ENCODE data around the gene MAP3K20. TPM values are rescaled to one million over a fixed set of nuclear protein-coding genes. Genes with fewer than 3 reads are reported as not detected.
A peak's percentile ranks its signal among the peaks of the same experiment; 100 is the strongest.

The MAP3K20 gene
- total and polyA plus RNA-seq, 2 experiments from 2014 or later = 151 to 169 TPM

DNA sequence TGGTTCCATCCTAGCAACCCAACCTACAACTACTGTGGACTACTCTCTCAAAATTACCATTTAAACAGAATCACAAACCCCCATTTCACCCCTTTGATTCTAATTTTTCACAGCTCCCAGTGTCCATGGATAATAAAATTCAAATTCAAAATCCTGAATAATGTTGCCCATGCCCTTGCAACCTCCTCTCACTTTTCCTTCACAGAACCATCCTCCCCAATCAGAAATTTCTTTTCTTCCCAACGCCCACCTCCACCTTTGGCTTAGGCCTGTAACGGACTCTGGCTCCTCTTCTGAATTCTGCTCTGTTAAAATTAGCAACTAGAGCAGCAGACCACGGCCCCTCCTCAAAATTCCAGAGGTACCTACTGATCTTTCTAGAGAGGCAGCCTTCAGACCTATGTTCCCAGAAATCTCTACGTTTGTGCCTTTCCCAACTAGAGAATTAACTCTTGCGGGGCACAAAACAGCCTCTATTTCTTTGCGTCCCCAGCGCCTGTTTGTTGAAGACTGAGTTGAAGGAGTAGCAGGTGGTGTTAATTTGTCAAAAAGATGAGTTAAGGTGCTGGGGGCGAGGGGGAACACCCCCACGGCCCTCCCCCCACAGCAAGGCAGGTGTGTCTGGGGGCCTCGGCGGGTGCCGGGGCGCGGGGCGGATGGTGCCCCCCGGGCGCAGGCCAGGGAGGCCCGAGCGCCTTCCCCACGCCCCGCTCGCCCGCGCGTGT is 428 bp upstream of the MAP3K20 start:
- no peaks in the 10 kb centered on the region for H3K27me3 ChIP-seq
- H3K9me3 ChIP-seq (ENCODE audit: low read depth) = no peaks in the 10 kb centered on the region
- TF ChIP-seq CTCF (IDR thresholded peaks at IDR 0.05; ENCODE audit: low read depth, low read length) = no peak
- H3K4me3 ChIP-seq = peak overlapping the region; percentile 97
- peak overlapping the region; percentile 100 for H3K27ac ChIP-seq
- DNase-seq (ENCODE audit: low read depth in 1 of 2, low spot score in 1 of 2) = peak in 1 of 2 donors; percentile 67
- no peaks in the 10 kb centered on the region for H3K36me3 ChIP-seq
- H3K4me1 ChIP-seq (ENCODE audit: low read depth) = peaks cover 45% of the 10 kb centered on the region

GRCh38 chr2:173076581-173077345 is 1.1 kb downstream of the MAP3K20 start:
- no peak for TF ChIP-seq CTCF (IDR thresholded peaks at IDR 0.05; ENCODE audit: low read depth, low read length)
- H3K27me3 ChIP-seq = no peaks in the 10 kb centered on the region
- no peaks in the 10 kb centered on the region for H3K9me3 ChIP-seq (ENCODE audit: low read depth)
- no peaks in the 10 kb centered on the region for H3K36me3 ChIP-seq
- peak overlapping the region; percentile 97 for H3K4me3 ChIP-seq
- peak overlapping the region; percentile 100 for H3K27ac ChIP-seq
- DNase-seq (ENCODE audit: low read depth in 1 of 2, low spot score in 1 of 2) = peak; percentile 47 to 54
- H3K4me1 ChIP-seq (ENCODE audit: low read depth) = peaks cover 45% of the 10 kb centered on the region

DNA sequence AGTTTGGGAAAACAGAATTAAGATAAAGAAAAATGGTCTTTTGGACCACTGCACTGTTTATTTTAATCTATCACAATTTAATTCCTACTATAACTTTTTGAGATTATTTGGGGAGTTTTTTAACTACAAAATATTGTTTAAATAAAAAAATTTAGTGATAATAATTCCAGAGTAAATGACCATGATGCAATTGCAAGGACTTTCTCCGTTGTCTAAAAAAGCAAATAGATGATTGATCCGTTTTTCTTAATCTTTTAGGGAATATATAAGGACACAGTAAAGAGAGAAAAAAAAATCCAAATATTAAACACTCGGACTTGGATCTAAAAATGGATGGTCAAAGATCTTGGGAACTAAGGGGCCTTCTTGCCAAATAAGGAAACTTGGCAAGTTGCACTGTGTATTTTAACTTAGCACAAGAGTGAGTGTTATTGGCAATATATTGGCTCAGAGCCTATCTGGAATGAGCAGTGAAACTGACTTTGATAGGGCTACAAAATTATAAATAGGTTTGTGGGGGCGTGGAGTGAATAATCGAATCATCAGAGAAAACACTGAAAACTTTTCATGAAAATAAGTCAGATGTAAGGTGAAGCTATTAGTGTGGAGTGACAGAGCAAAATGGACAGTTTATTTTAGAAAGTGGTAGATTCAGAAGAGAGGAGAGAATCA is 2.0 kb downstream of the MAP3K20 start:
- Histone ChIP-seq H3K4me3 (peak overlapping the region; percentile 97), H3K27me3 (no peaks in the 10 kb centered on the region), H3K4me1 (ENCODE audit: low read depth) (peaks cover 40% of the 10 kb centered on the region), H3K36me3 (no peaks in the 10 kb centered on the region), H3K9me3 (ENCODE audit: low read depth) (no peaks in the 10 kb centered on the region), H3K27ac (peak overlapping the region; percentile 100)
- no peak for TF ChIP-seq CTCF (IDR thresholded peaks at IDR 0.05; ENCODE audit: low read depth, low read length)
- peak; percentile 22 to 51 for DNase-seq (ENCODE audit: low read depth in 1 of 2, low spot score in 1 of 2)

GRCh38 chr2:173079141-173079540 is 3.5 kb downstream of the MAP3K20 start:
- H3K4me1 ChIP-seq (ENCODE audit: low read depth) = peaks cover 25% of the 10 kb centered on the region
- TF ChIP-seq CTCF (IDR thresholded peaks at IDR 0.05; ENCODE audit: low read depth, low read length) = no peak
- no peak overlapping the region for H3K4me3 ChIP-seq
- no peak for DNase-seq (ENCODE audit: low read depth in 1 of 2, low spot score in 1 of 2)
- H3K27ac ChIP-seq = peak overlapping the region; percentile 100
- H3K36me3 ChIP-seq = no peaks in the 10 kb centered on the region
- H3K27me3 ChIP-seq = no peaks in the 10 kb centered on the region
- no peaks in the 10 kb centered on the region for H3K9me3 ChIP-seq (ENCODE audit: low read depth)

- peaks cover 23% of the 10 kb centered on the region for H3K4me1 ChIP-seq (ENCODE audit: low read depth)
- H3K9me3 ChIP-seq (ENCODE audit: low read depth) = no peaks in the 10 kb centered on the region
- no peaks in the 10 kb centered on the region for H3K27me3 ChIP-seq
- peak in 1 of 2 donors; percentile 74 for DNase-seq (ENCODE audit: low read depth in 1 of 2, low spot score in 1 of 2)
- H3K4me3 ChIP-seq = no peak overlapping the region
- H3K27ac ChIP-seq = no peak overlapping the region
- TF ChIP-seq CTCF (IDR thresholded peaks at IDR 0.05; ENCODE audit: low read depth, low read length) = no peak
- H3K36me3 ChIP-seq = no peaks in the 10 kb centered on the region
Observed at GRCh38 chr2:173079973-173080860, 4.6 kb downstream of the MAP3K20 start.
